ENCODE data around the gene SMC5.

- no peak for TF ChIP-seq CTCF (IDR thresholded peaks at IDR 0.05)
- TF ChIP-seq YY1 (IDR thresholded peaks at IDR 0.05; ENCODE audit: low read depth), result no peak
Observed at GRCh38 chr9:70352356-70352755, 93.6 kb downstream of the SMC5 start.
